Kidney (tissue), 14 donors: Measurements from ENCODE around the gene ATP1A1. TPM values are rescaled to one million over a fixed set of nuclear protein-coding genes. Genes with fewer than 3 reads are reported as not detected.

Source experiments
- DNase-seq, 5 donors: peaks; one replicate each; pipeline ENCODE4 v3.0.0-alpha.2; 2013 to 2020
- FAIRE-seq: peaks from 2 replicates; lab custom pipeline; 2012; peaks lifted over from hg19 to GRCh38; lab: Jason Lieb, UNC
- H3K27ac ChIP-seq, 2 donors: one replicate each; pipeline ENCODE4 v1.7.0; 2013; ENCODE audit warnings: low read depth in 2 of 2, low read length in 2 of 2, inconsistent platforms in 1 of 2
- H3K27me3 ChIP-seq: one replicate; pipeline ENCODE4 v1.7.1; 2013; ENCODE audit warnings: low read length, inconsistent platforms; ENCODE audit not compliant: control insufficient read depth, insufficient read depth
- H3K36me3 ChIP-seq, 3 donors: one replicate each; pipeline versions ENCODE4 v1.7.0 to v1.7.1; 2013; ENCODE audit warnings: low read length in 3 of 3, control low read depth in 1 of 3, inconsistent platforms in 1 of 3; ENCODE audit not compliant: insufficient read depth in 3 of 3, control insufficient read depth in 2 of 3
- H3K4me1 ChIP-seq, 3 donors: one replicate each; pipeline versions ENCODE4 v1.7.0 to v1.7.1; 2013; ENCODE audit warnings: low read length in 3 of 3, inconsistent platforms in 1 of 3, low read depth in 1 of 3; ENCODE audit not compliant: control insufficient read depth in 2 of 3, insufficient read depth in 2 of 3
- H3K4me3 ChIP-seq, 3 donors: one replicate each; pipeline versions ENCODE4 v1.7.0 to v1.8.1; 2013; ENCODE audit warnings: low read length in 3 of 3, control low read depth in 1 of 3, inconsistent platforms in 1 of 3
- H3K9ac ChIP-seq, 3 donors: one replicate each; pipeline versions ENCODE4 v1.7.0 to v1.7.1; 2013; ENCODE audit warnings: low read length in 3 of 3, control low read depth in 1 of 3, inconsistent platforms in 1 of 3
- H3K9me3 ChIP-seq, 3 donors: one replicate each; pipeline versions ENCODE4 v1.7.0 to v1.7.1; 2013; ENCODE audit warnings: low read length in 3 of 3, control low read depth in 1 of 3, inconsistent platforms in 1 of 3; ENCODE audit not compliant: control insufficient read depth in 2 of 3, insufficient read depth in 1 of 3
- CTCF ChIP-seq: IDR thresholded peaks from 3 replicates; pipeline ENCODE4 v1.5.1; 2012; ENCODE audit warnings: mild to moderate bottlenecking, moderate library complexity, borderline replicate concordance; ENCODE audit not compliant: insufficient read depth; ENCODE audit errors: extremely low read depth
- intact Hi-C: fragments of 100-400 bp; cut with DNase I; formaldehyde crosslinking; loops from one replicate; pipeline ENCODE4 v1.11.1; 2022
- polyA plus RNA-seq: library from polyadenylated mRNA; stranded (reverse); fragments of 350-450 nt; fragmentation: Illumina TruSeq; extraction: RNeasy Lipid Tissue Mini Kit (QIAGEN cat#74804); gene quantifications from one replicate; pipeline ENCODE4 v1.2.3, GENCODE V29; 2014; ENCODE audit warnings: low read depth, low replicate concordance; ENCODE audit not compliant: insufficient read depth
- total RNA-seq: library from RNA; stranded (reverse); fragmentation: NEBNext Ultra II Directional; extraction: Animal tissue kit (Norgen Biotek cat#: 25700); gene quantifications from one replicate; pipeline ENCODE4 v1.2.1, GENCODE V29; 2021
- donor health status: control.
- donor health status: control.
- donor health status: control.
- donor health status: control.
- donor health status: control.
- donor health status: DM: yes; HTN: yes; CAD: no.
- donor health status: Normal renal cell carcinoma (clear cell type).

The ATP1A1 gene
- total and polyA plus RNA-seq, 2 donors from 2014 or later, result 1,218 to 2,241 TPM

- Histone ChIP-seq H3K9ac (no peak overlapping the region), H3K4me3 (no peak overlapping the region), H3K27me3 (no peaks in the 10 kb centered on the region), H3K9me3 (no peaks in the 10 kb centered on the region), H3K36me3 (peaks cover 30 to 98% (median 93%) of the 10 kb centered on the region in 3 donors), H3K4me1 (peaks cover 0 to 23% (median 7%) of the 10 kb centered on the region in 3 donors), H3K27ac (peak overlapping the region in 1 of 2 donors; percentile 58)
- intact Hi-C loops, result no loop called here
- no peak for DNase-seq
- TF ChIP-seq CTCF, result no peak
- FAIRE-seq, result no peak
Observed at GRCh38 chr1:116401646-116402176, 28.7 kb downstream of the ATP1A1 start.

GRCh38 chr1:116402333-116402732 is 29.3 kb downstream of the ATP1A1 start:
- Histone ChIP-seq H3K4me1 (peaks cover 0 to 23% (median 7%) of the 10 kb centered on the region in 3 donors), H3K9ac (peak overlapping the region in 1 of 3 donors; percentile 15), H3K36me3 (peaks cover 26 to 98% (median 89%) of the 10 kb centered on the region in 3 donors), H3K27me3 (no peaks in the 10 kb centered on the region), H3K27ac (peak overlapping the region; percentile 11 to 29), H3K4me3 (no peak overlapping the region), H3K9me3 (no peaks in the 10 kb centered on the region)
- intact Hi-C loops, result no loop called here
- FAIRE-seq (no peak), DNase-seq (no peak)
- TF ChIP-seq CTCF, result no peak

- peak overlapping the region in 1 of 2 donors; percentile 26 for H3K27ac ChIP-seq
- TF ChIP-seq CTCF, result no peak
- H3K36me3 ChIP-seq, result peaks cover 15 to 88% (median 78%) of the 10 kb centered on the region in 3 donors
- H3K4me1 ChIP-seq, result peaks cover 0 to 23% (median 4%) of the 10 kb centered on the region in 3 donors
- H3K9ac ChIP-seq, result no peak overlapping the region
- DNase-seq (no peak), FAIRE-seq (no peak)
- no peaks in the 10 kb centered on the region for H3K9me3 ChIP-seq
- H3K4me3 ChIP-seq, result no peak overlapping the region
- intact Hi-C loops, result no loop called here
- H3K27me3 ChIP-seq, result no peaks in the 10 kb centered on the region
Observed at GRCh38 chr1:116403496-116404136, 30.6 kb downstream of the ATP1A1 start.
